PFSK-1 (cell line): ENCODE results near the gene BRSK2. TPM values are rescaled to one million over a fixed set of nuclear protein-coding genes. Genes with fewer than 3 reads are reported as not detected.

ENCODE experiments used
- FOXP2 ChIP-seq: optimal IDR thresholded peaks from 2 replicates; pipeline ENCODE3; 2011; ENCODE audit warnings: borderline replicate concordance, control low read depth, inconsistent platforms; ENCODE audit not compliant: insufficient read depth; ENCODE audit errors: extremely low read length, extremely low read depth
- POLR2AphosphoS5 ChIP-seq: IDR thresholded peaks from 2 replicates; pipeline ENCODE4 v1.6.1; 2012; ENCODE audit warnings: low read depth, mild to moderate bottlenecking, control low read depth, low read length, moderate library complexity
- REST ChIP-seq, 2 experiments: IDR thresholded peaks; 2 replicates each; pipeline versions ENCODE4 v1.6.1 to v1.8.0; 2011 to 2012; ENCODE audit warnings: low read depth in 2 of 2, low read length in 2 of 2, control low read depth in 1 of 2, inconsistent platforms in 1 of 2, mild to moderate bottlenecking in 1 of 2, moderate library complexity in 1 of 2; ENCODE audit not compliant: insufficient read depth in 1 of 2
- SIN3A ChIP-seq: IDR thresholded peaks from 2 replicates; pipeline ENCODE4 v1.6.1; 2012; ENCODE audit warnings: mild to moderate bottlenecking, low read length, moderate library complexity, borderline replicate concordance; ENCODE audit not compliant: insufficient read depth
- TAF1 ChIP-seq: IDR thresholded peaks from 2 replicates; pipeline ENCODE4 v1.6.1; 2012; ENCODE audit warnings: low read length, control low read depth, borderline replicate concordance; ENCODE audit not compliant: insufficient read depth
- polyA plus RNA-seq: library from polyadenylated mRNA; unstranded; fragments of >200 nt; gene quantifications from one replicate; pipeline ENCODE4 v1.2.1, GENCODE V29; 2012; ENCODE audit warnings: low read depth, missing spikeins; ENCODE audit not compliant: insufficient read length

The BRSK2 gene
- 73.3 TPM for polyA plus RNA-seq

- no peak for TF ChIP-seq TAF1
- no peak for TF ChIP-seq REST (IDR thresholded peaks at IDR 0.05; ENCODE audit: insufficient read depth in 1 of 2, low read depth in 2 of 2, low read length in 2 of 2)
- TF ChIP-seq POLR2AphosphoS5 = no peak
- no peak for TF ChIP-seq FOXP2
- TF ChIP-seq SIN3A = no peak
Observed at GRCh38 chr11:1389932-1390568, at the start of gene BRSK2. Gene BRSK2 (plus strand): TSS chr11:1389934. CDS start chr11:1390285, 351 bp downstream.

- TF ChIP-seq POLR2AphosphoS5 = no peak
- no peak for TF ChIP-seq TAF1
Observed at GRCh38 chr11:1340111-1340510, 49.6 kb upstream of the BRSK2 start.

GRCh38 chr11:1341928-1342524 lies 47.7 kb upstream of the BRSK2 start:
- TF ChIP-seq POLR2AphosphoS5 = no peak

- TF ChIP-seq FOXP2 (no peak), REST (IDR thresholded peaks at IDR 0.05; ENCODE audit: insufficient read depth in 1 of 2, low read depth in 2 of 2, low read length in 2 of 2) (no peak), POLR2AphosphoS5 (no peak)
Observed at GRCh38 chr11:1342946-1343345, 46.8 kb upstream of the BRSK2 start.

GRCh38 chr11:1343391-1344055 lies 46.2 kb upstream of the BRSK2 start:
- TF ChIP-seq FOXP2 (no peak), REST (IDR thresholded peaks at IDR 0.05; ENCODE audit: insufficient read depth in 1 of 2, low read depth in 2 of 2, low read length in 2 of 2) (no peak), POLR2AphosphoS5 (no peak), TAF1 (no peak), SIN3A (no peak)

- TF ChIP-seq POLR2AphosphoS5 (no peak), FOXP2 (no peak), SIN3A (no peak), REST (IDR thresholded peaks at IDR 0.05; ENCODE audit: insufficient read depth in 1 of 2, low read depth in 2 of 2, low read length in 2 of 2) (no peak), TAF1 (no peak)
Observed at GRCh38 chr11:1344056-1344635, 45.6 kb upstream of the BRSK2 start.
